GM18951 (cell line): ENCODE data around the gene RAMP1.

Source experiments
- POLR2A ChIP-seq: IDR thresholded peaks from 4 replicates; pipeline ENCODE4 v1.6.1; 2011; ENCODE audit warnings: mild to moderate bottlenecking; ENCODE audit not compliant: insufficient read length, insufficient read depth; ENCODE audit errors: extremely low read depth
- in situ Hi-C: fragments of 300-500 bp; cut with MboI; formaldehyde crosslinking; loops from one replicate; pipeline ENCODE4 v1.12.0; 2022; ENCODE audit warnings: low sequenced_read_pairs, mixed read lengths, inconsistent platforms; ENCODE audit not compliant: unreplicated experiment

RAMP1 gene

GRCh38 chr2:237886685-237887481 lies 27.5 kb downstream of the RAMP1 start:
- no peak for TF ChIP-seq POLR2A
- in situ Hi-C loops: no loop called here

GRCh38 chr2:237888389-237888788 lies 29.0 kb downstream of the RAMP1 start:
- in situ Hi-C loops: no loop called here
- TF ChIP-seq POLR2A: no peak

GRCh38 chr2:237889016-237889415 lies 29.6 kb downstream of the RAMP1 start:
- in situ Hi-C loops: no loop called here
- TF ChIP-seq POLR2A: no peak

DNA sequence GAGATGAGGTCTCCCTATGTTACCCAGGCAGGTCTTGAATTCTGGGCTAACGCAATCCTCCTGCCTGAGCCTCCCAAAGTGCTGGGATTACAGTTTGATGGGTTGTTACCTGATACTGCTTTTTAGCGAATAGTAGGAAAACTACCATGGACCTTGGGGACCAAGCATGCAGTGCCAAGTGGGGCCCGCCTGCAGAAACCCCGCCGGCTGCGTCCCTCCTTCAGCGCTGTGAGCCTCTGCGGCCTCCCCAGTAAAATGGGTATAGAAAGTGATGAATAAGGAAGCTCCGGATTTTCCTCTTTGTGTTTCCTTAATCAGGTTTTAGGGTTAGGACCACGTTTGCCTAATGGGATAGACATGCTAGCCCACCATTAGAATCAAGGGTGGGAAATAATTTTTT lies 30.4 kb downstream of the RAMP1 start:
- in situ Hi-C loops: no loop called here
- no peak for TF ChIP-seq POLR2A

GRCh38 chr2:237892478-237892877 lies 33.1 kb downstream of the RAMP1 start:
- in situ Hi-C loops: no loop called here
- TF ChIP-seq POLR2A: no peak

- no peak for TF ChIP-seq POLR2A
- in situ Hi-C loops: no loop called here
Measured at GRCh38 chr2:237892984-237893595, 33.7 kb downstream of the RAMP1 start.

DNA sequence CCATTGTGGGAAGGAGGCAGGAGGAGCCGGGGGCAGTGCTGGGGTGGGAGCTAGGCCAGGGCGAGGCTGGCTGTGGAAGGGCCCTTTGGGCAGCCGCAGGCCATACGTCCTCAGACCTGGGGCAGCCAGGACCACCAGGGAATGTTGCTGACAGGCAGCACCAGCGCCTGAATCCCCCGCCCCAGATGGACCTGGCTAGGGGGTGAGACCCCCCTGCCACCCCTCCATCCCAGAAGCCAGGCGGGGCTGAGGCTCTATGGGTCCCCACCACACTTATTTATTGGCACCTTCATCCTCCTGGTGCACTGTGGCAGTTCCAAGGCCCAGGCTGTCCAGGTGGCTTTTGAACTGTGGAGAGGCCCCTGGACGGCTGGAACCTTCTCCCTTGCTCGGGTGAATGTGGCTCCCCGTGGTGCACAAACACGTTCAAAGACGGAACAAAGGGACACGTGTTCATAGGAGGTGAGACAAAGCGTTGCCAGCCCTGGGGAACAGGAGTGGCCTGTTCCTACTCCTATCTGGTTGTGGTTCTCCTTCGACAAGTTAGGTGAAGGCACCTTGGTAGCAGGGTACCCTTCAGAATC lies 35.1 kb downstream of the RAMP1 start:
- no peak for TF ChIP-seq POLR2A
- in situ Hi-C loops: no loop called here

DNA sequence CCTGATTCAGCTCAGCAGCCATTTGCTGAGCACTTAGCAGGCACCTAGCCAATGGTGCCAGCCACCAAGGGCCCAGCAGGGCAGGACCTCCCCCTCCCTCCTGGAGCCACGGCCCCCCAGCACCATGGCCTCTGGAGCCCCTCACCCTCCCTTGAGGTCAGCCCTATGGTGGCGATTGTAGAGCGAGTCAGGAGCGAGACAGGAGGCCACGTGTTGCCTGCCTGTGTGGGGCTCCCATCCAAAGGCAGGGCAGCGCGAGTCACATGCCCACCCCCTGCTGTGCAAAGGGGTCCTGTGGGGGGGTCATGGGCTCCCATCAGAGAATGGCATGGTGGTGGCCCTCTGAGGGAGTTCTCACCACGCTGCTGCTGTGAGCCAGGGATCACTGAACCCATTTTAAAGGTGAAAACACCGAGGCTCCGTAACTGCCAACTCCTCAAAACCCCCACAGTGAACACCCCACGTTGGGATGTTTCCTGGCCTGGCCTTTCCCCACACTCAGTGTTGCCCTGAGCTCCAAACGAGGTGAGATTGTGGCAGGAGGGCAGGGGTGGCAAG lies 35.6 kb downstream of the RAMP1 start:
- TF ChIP-seq POLR2A: no peak
- in situ Hi-C loops: no loop called here

DNA sequence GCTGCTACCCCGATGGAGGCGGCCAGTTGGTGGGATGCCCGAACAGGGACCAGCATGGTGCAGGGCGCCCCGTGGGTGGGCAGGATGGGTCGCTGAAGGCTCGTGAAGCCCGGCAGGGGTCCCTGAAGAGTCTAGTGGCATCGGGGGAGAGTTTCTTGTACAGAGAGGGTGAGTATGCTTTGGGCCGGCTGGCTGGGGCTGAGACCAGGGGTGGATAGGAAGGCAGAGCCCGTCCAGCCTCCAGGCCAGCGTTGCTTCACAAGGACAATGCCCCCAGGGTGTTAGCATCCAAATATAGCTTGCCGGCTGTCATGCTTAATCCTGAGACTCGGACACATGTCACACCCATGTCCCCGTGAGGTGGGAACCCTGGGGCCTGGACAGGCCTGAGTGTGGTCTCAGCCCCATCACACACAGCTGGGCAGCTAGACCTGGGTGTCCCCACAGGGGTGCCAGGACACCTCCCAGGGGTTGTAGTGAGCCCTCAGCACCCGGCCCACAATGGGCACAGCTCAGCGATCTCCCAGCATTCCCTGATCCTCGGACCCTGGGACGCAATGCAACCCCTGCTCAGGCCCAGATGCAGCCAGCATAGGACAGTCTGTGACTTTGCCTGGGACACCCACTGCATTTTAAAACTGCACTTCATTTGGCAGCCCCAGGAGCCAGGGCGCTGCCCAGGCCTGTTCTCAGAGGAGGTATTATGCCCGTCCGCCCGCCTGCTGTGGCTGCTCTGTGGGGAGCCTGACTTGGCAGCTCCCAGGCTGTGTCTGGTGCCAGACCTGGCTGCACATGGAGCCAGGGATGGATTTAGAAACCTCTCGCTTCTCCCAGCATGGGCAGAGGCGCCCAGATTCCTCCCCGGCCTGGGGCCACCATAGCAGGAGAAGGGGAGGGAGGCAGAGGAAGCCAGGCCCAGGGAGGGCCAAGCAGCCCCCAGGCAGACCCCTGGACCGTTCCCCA lies 36.4 kb downstream of the RAMP1 start:
- in situ Hi-C loops: no loop called here
- TF ChIP-seq POLR2A: no peak

GRCh38 chr2:237896507-237896892 lies 37.1 kb downstream of the RAMP1 start:
- in situ Hi-C loops: no loop called here

DNA sequence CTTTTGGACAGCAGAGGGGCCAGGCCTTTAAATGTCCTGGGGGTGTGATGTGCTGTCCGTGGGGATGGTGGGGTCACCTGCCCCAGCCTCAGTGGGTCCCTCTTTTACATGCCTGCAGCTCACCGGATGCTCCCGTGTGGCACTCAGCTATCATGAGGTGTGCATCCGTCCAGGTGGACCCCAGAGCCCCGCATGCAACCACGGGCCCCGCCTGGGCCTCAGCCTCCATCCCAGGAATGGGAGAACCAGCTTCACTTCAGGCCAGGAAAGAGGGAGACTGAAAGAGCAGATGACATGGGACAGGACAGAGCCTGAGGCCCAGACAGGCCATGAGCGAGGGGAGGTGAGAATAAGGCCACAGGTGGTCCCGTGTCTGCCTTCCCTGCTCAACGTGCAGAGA lies 37.5 kb downstream of the RAMP1 start:
- in situ Hi-C loops: no loop called here
- no peak for TF ChIP-seq POLR2A

More at GRCh38 chr2:237896507-237896892, 37.1 kb downstream of the RAMP1 start:
- no peak for TF ChIP-seq POLR2A

GRCh38 chr2:237898057-237898414 lies 38.6 kb downstream of the RAMP1 start:
- in situ Hi-C loops: no loop called here
- TF ChIP-seq POLR2A: no peak

DNA sequence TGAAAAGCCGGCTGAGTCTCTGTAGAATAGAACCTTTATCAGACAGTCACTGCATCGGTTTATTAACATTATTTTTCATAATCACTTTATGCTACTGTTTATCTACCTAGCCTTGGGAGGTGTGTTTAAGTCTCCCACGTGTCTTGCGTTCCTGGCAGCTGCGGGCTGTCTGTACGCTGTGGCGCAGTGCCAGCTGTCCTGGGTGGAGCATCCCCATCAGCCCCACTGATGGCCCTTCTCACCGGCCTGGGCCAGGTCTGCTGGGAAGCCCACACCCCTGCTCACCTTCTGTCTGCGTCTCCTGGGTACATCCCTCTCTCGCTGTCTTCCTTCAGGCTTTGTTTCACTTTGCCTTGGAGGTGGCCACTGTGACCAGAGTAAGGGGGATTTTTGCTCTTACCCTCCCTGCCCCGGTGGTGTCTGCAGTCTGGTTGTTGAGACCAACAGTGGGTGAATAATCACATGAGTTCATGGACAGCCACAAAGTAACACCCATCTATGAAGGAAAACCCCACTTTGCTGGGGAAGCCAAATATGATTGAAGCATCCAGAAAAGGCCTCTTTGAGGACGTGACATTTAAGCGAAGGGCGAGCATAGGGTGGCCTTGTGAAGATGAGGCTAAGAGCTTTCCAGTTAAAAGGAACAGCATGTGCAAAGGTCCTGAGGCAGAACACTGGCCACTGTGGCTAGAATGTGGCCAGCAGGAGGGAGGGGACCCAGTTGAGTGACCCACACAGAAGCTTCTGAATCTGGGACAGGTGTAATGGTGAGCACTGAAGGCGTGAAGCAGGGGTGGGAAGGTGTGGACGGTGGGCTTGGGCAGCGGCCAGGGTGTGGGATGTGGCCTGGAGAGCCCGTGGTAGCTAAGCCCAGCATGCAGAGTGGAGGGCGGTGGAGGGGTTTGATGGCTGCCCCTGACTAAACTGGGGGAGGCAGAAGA lies 41.7 kb downstream of the RAMP1 start:
- in situ Hi-C loops: no loop called here
- TF ChIP-seq POLR2A: no peak
